ENCODE results near the gene ACTL6B. TPM values are rescaled to one million over a fixed set of nuclear protein-coding genes. Genes with fewer than 3 reads are reported as not detected.
A peak's percentile ranks its signal among the peaks of the same experiment; 100 is the strongest.

ACTL6B gene
- total and polyA plus RNA-seq, 2 of the 8 experiments (the other 6 are each of a cell fraction or from before 2014, with no cell fraction given): 2.1 to 4.5 TPM

GRCh38 chr7:100699018-100699417 lies 42.8 kb upstream of the ACTL6B start:
- Histone ChIP-seq H3K4me3 (ENCODE audit: extremely low read depth in 1 of 4, insufficient read depth in 2 of 4, low read depth in 3 of 4, low read length in 4 of 4) (no peak overlapping the region), H2BK12ac (ENCODE audit: low read depth, low read length) (peak overlapping the region; percentile 75; the same call in 1 of the 2 replicates), H3K14ac (ENCODE audit: insufficient read length) (no peak overlapping the region), H4K20me1 (replicated peaks in 1 of 2; ENCODE audit: control insufficient read depth in 1 of 2, insufficient read depth in 2 of 2, low read length in 2 of 2) (no peaks in the 10 kb centered on the region), H3K36me3 (ENCODE audit: control insufficient read depth in 2 of 4, insufficient read depth in 4 of 4, low read length in 3 of 4) (no peaks in the 10 kb centered on the region), H3K23ac (ENCODE audit: insufficient read length) (no peak overlapping the region), H4K5ac (ENCODE audit: insufficient read length, low read depth, low read length) (no peak overlapping the region), H3K4me2 (ENCODE audit: insufficient read depth in 1 of 2, low read depth in 2 of 2, low read length in 2 of 2) (no peak overlapping the region), H3K56ac (replicated peaks; ENCODE audit: insufficient read length, low read depth, low read length) (no peak overlapping the region), H3K27ac (ENCODE audit: low read depth, low read length) (no peak overlapping the region), H3K79me2 (ENCODE audit: control insufficient read depth in 1 of 2, insufficient read depth in 2 of 2, low read length in 2 of 2) (no peaks in the 10 kb centered on the region; a peak in 1 of 4 replicates), H3K18ac (ENCODE audit: extremely low read depth, low read length) (no peak overlapping the region), H2BK20ac (ENCODE audit: low read length) (peak overlapping the region; percentile 55), H3K4ac (replicated peaks; ENCODE audit: insufficient read length, low read depth, low read length) (no peak overlapping the region), H2BK5ac (ENCODE audit: low read depth, low read length) (peak overlapping the region; percentile 66; the same call in 1 of the 2 replicates), H3K9ac (replicated peaks in 1 of 4; ENCODE audit: extremely low read depth in 1 of 4, low read depth in 3 of 4, low read length in 3 of 4) (no peak overlapping the region), H3K4me1 (replicated peaks in 1 of 4; ENCODE audit: control insufficient read depth in 3 of 4, insufficient read depth in 4 of 4, low read length in 3 of 4) (peaks cover 0 to 6% (median 2%) of the 10 kb centered on the region in 4 experiments; a peak in 6 of 7 replicates), H2AK5ac (ENCODE audit: low read depth, low read length) (no peak overlapping the region), H2BK120ac (replicated peaks; ENCODE audit: low read depth, low read length) (no peak overlapping the region), H2AFZ (ENCODE audit: low read length) (no peak overlapping the region), H3K79me1 (ENCODE audit: low read depth, low read length) (no peaks in the 10 kb centered on the region; the same call in 1 of the 2 replicates), H4K8ac (ENCODE audit: extremely low read depth, insufficient read depth, low read length) (no peak overlapping the region), H3K9me3 (ENCODE audit: insufficient read depth in 2 of 2, low read depth in 1 of 2, low read length in 1 of 2) (no peaks in the 10 kb centered on the region), H4K91ac (replicated peaks; ENCODE audit: insufficient read length, low read length) (no peak overlapping the region), H3K23me2 (ENCODE audit: low read depth, low read length) (no peaks in the 10 kb centered on the region), H2BK15ac (ENCODE audit: low read length) (0 out of 2 replicates have a peak overlapping the region, but pooled peaks have one; percentile 16), H3K27me3 (replicated peaks in 1 of 4; ENCODE audit: control insufficient read depth in 3 of 4, extremely low read depth in 1 of 4, insufficient read depth in 3 of 4, low read length in 3 of 4) (no peaks in the 10 kb centered on the region)
- ChIA-PET CTCF (ENCODE audit: partially characterized antibody) (interaction anchor here (0.6 to 1.6 kb wide), 6 partner anchors 20 to 921 kb away, joined by 3 to 5 read pairs (median 3); no protein-coding TSS in a partner anchor), POLR2A (ENCODE audit: partially characterized antibody) (interaction anchor here (0.8 to 2.9 kb wide), 9 partner anchors 9 to 270 kb away, joined by 3 to 8 read pairs (median 3); partner anchors contain the start of gene ZCWPW1)
- 74% methylated on average over 6 of the region's 6 CpGs; no CpG with 5 or more reads in 1 of the 2 experiments for WGBS, 2 experiments (ENCODE audit: extremely low coverage in 1 of 2, insufficient coverage in 1 of 2, insufficient read length in 1 of 2, insufficient replicate concordance in 2 of 2, low coverage in 1 of 2, low lambda C conversion rate in 2 of 2, missing lambda C conversion rate in 1 of 2)
- FAIRE-seq: no peak
- TF ChIP-seq BCL11A (IDR thresholded peaks at IDR 0.05; ENCODE audit: low read depth in 2 of 2, low read length in 2 of 2): no peak
- no peak for TF ChIP-seq NRF1 (IDR thresholded peaks at IDR 0.05; ENCODE audit: low read depth, low read length)
- TF ChIP-seq POLR2A (IDR thresholded peaks at IDR 0.05; ENCODE audit: control extremely low read depth in 1 of 2, low read depth in 2 of 2, low read length in 2 of 2): no peak
- no peak for TF ChIP-seq SP2 (IDR thresholded peaks at IDR 0.05; ENCODE audit: low read length)
- TF ChIP-seq CEBPB (IDR thresholded peaks at IDR 0.05; ENCODE audit: low read depth, low read length): no peak
- no peak for TF ChIP-seq YY1 (IDR thresholded peaks at IDR 0.05; ENCODE audit: low read depth, low read length)
- no peak for TF ChIP-seq TAF1 (IDR thresholded peaks at IDR 0.05; ENCODE audit: low read depth, low read length)
- no peak for TF ChIP-seq RFX5 (IDR thresholded peaks at IDR 0.05; ENCODE audit: borderline replicate concordance, low read depth, low read length)
- TF ChIP-seq RBBP5 (IDR thresholded peaks at IDR 0.05; ENCODE audit: borderline replicate concordance, low read depth, low read length): no peak
- TF ChIP-seq PHF8 (conservative IDR thresholded peaks at IDR 0.05; ENCODE audit: low read depth, low read length): no peak
- TF ChIP-seq ZNF274 (IDR thresholded peaks at IDR 0.05; ENCODE audit: borderline replicate concordance, extremely low read depth, low read length): no peak
- no peak for DNase-seq (ENCODE audit: low read depth in 1 of 2, low spot score in 2 of 2)

Data from H1 (cell line).